Measurements from ENCODE around the gene SACS. TPM values are rescaled to one million over a fixed set of nuclear protein-coding genes. Genes with fewer than 3 reads are reported as not detected.

Gene SACS
- total and polyA plus RNA-seq, 12 donors: 4.7 to 44.5 (median 20.0) TPM

GRCh38 chr13:23383151-23383550 is 50.4 kb downstream of the SACS start:
- Histone ChIP-seq H3K36me3 (no peaks in the 10 kb centered on the region), H3K4me1 (peaks cover 0 to 26% (median 14%) of the 10 kb centered on the region in 9 donors), H3K27ac (no peak overlapping the region), H3K4me3 (no peak overlapping the region), H3K27me3 (no peaks in the 10 kb centered on the region), H3K9me3 (no peaks in the 10 kb centered on the region)
- ATAC-seq: no peak
- WGBS, 2 donors: 90 to 93% methylated on average over 6 of the region's 6 CpGs
- intact Hi-C loops (cut with DNase I): no loop called here
- no peak for DNase-seq
- no peak for TF ChIP-seq CTCF (IDR thresholded peaks at IDR 0.05)

- 22 to 31% methylated on average over 6 of the region's 6 CpGs for WGBS, 2 donors
- ATAC-seq (no peak), DNase-seq (no peak)
- Histone ChIP-seq H3K9me3 (no peaks in the 10 kb centered on the region), H3K4me1 (peaks cover 7 to 37% (median 26%) of the 10 kb centered on the region in 9 donors), H3K36me3 (no peaks in the 10 kb centered on the region), H3K27ac (no peak overlapping the region), H3K27me3 (no peaks in the 10 kb centered on the region), H3K4me3 (no peak overlapping the region)
- no peak for TF ChIP-seq CTCF (IDR thresholded peaks at IDR 0.05)
- intact Hi-C loops (cut with DNase I): no loop called here
Measured at GRCh38 chr13:23381866-23382265, 51.6 kb downstream of the SACS start.

- no peaks in the 10 kb centered on the region for H3K27me3 ChIP-seq
- intact Hi-C loops (cut with DNase I): no loop called here
- DNase-seq (no peak), ATAC-seq (no peak)
- H3K36me3 ChIP-seq: no peaks in the 10 kb centered on the region
- H3K27ac ChIP-seq: no peak overlapping the region
- TF ChIP-seq CTCF (IDR thresholded peaks at IDR 0.05): no peak
- peaks cover 7 to 46% (median 31%) of the 10 kb centered on the region in 9 donors for H3K4me1 ChIP-seq
- 85% methylated on average over 5 of the region's 5 CpGs for WGBS, 2 donors
- H3K9me3 ChIP-seq: no peaks in the 10 kb centered on the region
- no peak overlapping the region for H3K4me3 ChIP-seq
Measured at GRCh38 chr13:23380534-23380933, 53.0 kb downstream of the SACS start.

GRCh38 chr13:23377983-23378632 is 55.4 kb downstream of the SACS start:
- TF ChIP-seq CTCF (IDR thresholded peaks at IDR 0.05): no peak
- intact Hi-C loops (cut with DNase I): loop anchor here in 3 of 10 donors (2.0 to 10.0 kb wide), 2 partner anchors 187 to 201 kb away; no protein-coding TSS in a partner anchor
- Histone ChIP-seq H3K4me3 (no peak overlapping the region), H3K36me3 (no peaks in the 10 kb centered on the region), H3K4me1 (peaks cover 7 to 64% (median 43%) of the 10 kb centered on the region in 9 donors), H3K27me3 (no peaks in the 10 kb centered on the region), H3K27ac (peak overlapping the region; percentile 18 to 94 (median 62)), H3K9me3 (no peaks in the 10 kb centered on the region)
- peak in 4 of 8 donors; percentile 9 to 36 (median 25) for ATAC-seq
- peak in 1 of 2 donors; percentile 51 for DNase-seq
- 30 to 46% methylated on average over 11 of the region's 11 CpGs for WGBS, 2 donors
